ENCODE data around the gene SLC25A51. TPM values are rescaled to one million over a fixed set of nuclear protein-coding genes. Genes with fewer than 3 reads are reported as not detected.

The SLC25A51 gene
- total RNA-seq, 1 experiment from 2014 or later: 12.9 TPM

DNA sequence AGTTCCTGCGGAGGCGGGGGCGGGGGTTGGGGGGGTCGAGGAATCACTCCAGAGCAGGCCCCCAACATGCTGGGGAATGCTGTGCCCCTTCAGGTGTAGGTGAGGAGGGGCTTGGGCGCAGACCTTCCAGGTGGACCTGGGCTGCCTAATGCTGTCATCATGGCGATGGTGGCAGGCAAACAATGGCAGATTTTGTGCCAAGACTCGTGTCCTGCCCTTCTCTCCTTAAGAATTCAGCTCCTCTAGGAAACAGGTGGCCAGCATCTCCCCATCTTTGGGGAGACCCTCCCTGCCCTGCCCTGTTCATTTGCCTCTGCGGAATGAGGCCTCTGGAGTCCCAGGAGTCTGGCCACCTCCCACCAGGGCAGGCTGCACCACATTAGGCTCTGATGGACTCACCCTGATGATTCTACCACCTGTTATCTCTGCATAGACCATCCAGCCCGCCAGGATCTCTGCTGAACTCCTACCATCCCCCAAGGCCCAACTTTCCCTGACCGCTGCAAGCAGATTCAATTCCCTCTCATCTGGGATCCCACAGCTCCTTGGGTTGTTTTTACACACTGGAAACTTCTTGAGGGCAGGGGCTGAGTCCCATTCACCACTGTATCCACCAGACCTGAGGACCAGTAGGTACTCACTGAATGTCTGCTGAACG, 10.9 kb upstream of the SLC25A51 start:
- H3K4me2 ChIP-seq (ENCODE audit: insufficient read depth, insufficient read length, low read length): no peak overlapping the region
- no peak overlapping the region for H3K56ac ChIP-seq (ENCODE audit: insufficient read length, low read depth, low read length)
- no peak overlapping the region for H4K8ac ChIP-seq (replicated peaks; ENCODE audit: insufficient read length, low read depth, low read length)
- Mint-ChIP-seq H3K9me3 (no peaks in the 10 kb centered on the region), H3K36me3 (ENCODE audit: insufficient read depth in 1 of 3, low read depth in 3 of 3) (peaks cover 0 to 8% (median 0%) of the 10 kb centered on the region in 3 experiments; a peak in 1 of 7 replicates), H3K4me1 (peaks cover 14 to 26% of the 10 kb centered on the region in 2 experiments), H3K27ac (peak overlapping the region in 2 of 3 experiments; percentile 24 to 65; a peak in 3 of 7 replicates), H3K27me3 (ENCODE audit: low read depth) (no peaks in the 10 kb centered on the region), H3K4me3 (no peak overlapping the region)
- H3K23ac ChIP-seq (ENCODE audit: insufficient read length, low read depth, low read length): no peak overlapping the region
- no peak overlapping the region for H3T11ph ChIP-seq (ENCODE audit: low read length)
- H2BK15ac ChIP-seq (ENCODE audit: low read depth, low read length): no peak overlapping the region
- no peak overlapping the region for H4K91ac ChIP-seq (ENCODE audit: insufficient read length, low read depth, low read length)
- H2AK5ac ChIP-seq (ENCODE audit: insufficient read length, low read length): no peak overlapping the region
- H3K79me1 ChIP-seq (ENCODE audit: insufficient read depth, low read depth, low read length, poor library complexity, severe bottlenecking): no peaks in the 10 kb centered on the region
- no peaks in the 10 kb centered on the region for H4K20me1 ChIP-seq (ENCODE audit: control insufficient read depth, insufficient read depth, insufficient read length)
- H3K9me3 ChIP-seq (ENCODE audit: control insufficient read depth, low read depth, low read length): no peaks in the 10 kb centered on the region
- H3K14ac ChIP-seq (ENCODE audit: insufficient read depth, low read length): no peak overlapping the region
- H3K9ac ChIP-seq (ENCODE audit: extremely low read depth, insufficient read length, low read length): no peak overlapping the region
- H3K18ac ChIP-seq (ENCODE audit: insufficient read length, low read depth, low read length): no peak overlapping the region
- H2BK5ac ChIP-seq (ENCODE audit: insufficient read length, low read length): no peak overlapping the region
- H2AFZ ChIP-seq (ENCODE audit: low read length): no peak overlapping the region
- H2BK120ac ChIP-seq (ENCODE audit: low read depth, low read length, poor library complexity, severe bottlenecking): no peak overlapping the region
- H3K79me2 ChIP-seq (ENCODE audit: insufficient read depth, low read length): no peaks in the 10 kb centered on the region
- H3K23me2 ChIP-seq (ENCODE audit: insufficient read length, low read depth, low read length, poor library complexity, severe bottlenecking): no peaks in the 10 kb centered on the region
- TF ChIP-seq, protein P1, sequence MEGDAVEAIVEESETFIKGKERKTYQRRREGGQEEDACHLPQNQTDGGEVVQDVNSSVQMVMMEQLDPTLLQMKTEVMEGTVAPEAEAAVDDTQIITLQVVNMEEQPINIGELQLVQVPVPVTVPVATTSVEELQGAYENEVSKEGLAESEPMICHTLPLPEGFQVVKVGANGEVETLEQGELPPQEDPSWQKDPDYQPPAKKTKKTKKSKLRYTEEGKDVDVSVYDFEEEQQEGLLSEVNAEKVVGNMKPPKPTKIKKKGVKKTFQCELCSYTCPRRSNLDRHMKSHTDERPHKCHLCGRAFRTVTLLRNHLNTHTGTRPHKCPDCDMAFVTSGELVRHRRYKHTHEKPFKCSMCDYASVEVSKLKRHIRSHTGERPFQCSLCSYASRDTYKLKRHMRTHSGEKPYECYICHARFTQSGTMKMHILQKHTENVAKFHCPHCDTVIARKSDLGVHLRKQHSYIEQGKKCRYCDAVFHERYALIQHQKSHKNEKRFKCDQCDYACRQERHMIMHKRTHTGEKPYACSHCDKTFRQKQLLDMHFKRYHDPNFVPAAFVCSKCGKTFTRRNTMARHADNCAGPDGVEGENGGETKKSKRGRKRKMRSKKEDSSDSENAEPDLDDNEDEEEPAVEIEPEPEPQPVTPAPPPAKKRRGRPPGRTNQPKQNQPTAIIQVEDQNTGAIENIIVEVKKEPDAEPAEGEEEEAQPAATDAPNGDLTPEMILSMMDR (conservative IDR thresholded peaks at IDR 0.05): no peak
- H3K27me3 ChIP-seq (ENCODE audit: insufficient read depth, low read length): no peaks in the 10 kb centered on the region
- H3K4ac ChIP-seq (ENCODE audit: low read depth, low read length): no peak overlapping the region
- no peak overlapping the region for H3K27ac ChIP-seq (ENCODE audit: insufficient read length, low read depth, low read length)
- no peak overlapping the region for H2BK12ac ChIP-seq (ENCODE audit: insufficient read length, low read depth, low read length)
- no CpG with 5 or more reads among the region's 11 CpGs for WGBS (ENCODE audit: extremely low coverage, insufficient read length, low lambda C conversion rate)
- H2BK20ac ChIP-seq (ENCODE audit: low read depth, low read length, poor library complexity, severe bottlenecking): no peak overlapping the region
- no peak for DNase-seq
- H4K5ac ChIP-seq (ENCODE audit: insufficient read length, low read depth, low read length): no peak overlapping the region
- no peaks in the 10 kb centered on the region; the same call in 1 of the 2 replicates for H3K4me1 ChIP-seq (ENCODE audit: insufficient read depth, low read length)

Measured in H9 (cell line).